NCI-H748 (cell line): ENCODE results near the gene PIGX.

ENCODE experiments used
- DNase-seq: peaks from one replicate; lab custom pipeline; 2025; ENCODE audit not compliant: unreplicated experiment; lab: John Stamatoyannopoulos, UW

Gene PIGX

GRCh38 chr3:196754091-196754981, 42.2 kb downstream of the PIGX start:
- DNase-seq: no peak

GRCh38 chr3:196756732-196757131, 44.6 kb downstream of the PIGX start:
- no peak for DNase-seq

- DNase-seq: no peak
Observed at GRCh38 chr3:196757876-196758739, 45.9 kb downstream of the PIGX start.

GRCh38 chr3:196763179-196763578, 51.0 kb downstream of the PIGX start:
- DNase-seq: no peak

GRCh38 chr3:196765454-196765853, 53.3 kb downstream of the PIGX start:
- no peak for DNase-seq

GRCh38 chr3:196771067-196771466, 58.9 kb downstream of the PIGX start:
- no peak for DNase-seq

GRCh38 chr3:196772102-196772501, 59.9 kb downstream of the PIGX start:
- no peak for DNase-seq

- no peak for DNase-seq
Observed at GRCh38 chr3:196772897-196773296, 60.7 kb downstream of the PIGX start.

GRCh38 chr3:196774191-196774820, 62.1 kb downstream of the PIGX start:
- no peak for DNase-seq

GRCh38 chr3:196774848-196775422, 62.8 kb downstream of the PIGX start:
- no peak for DNase-seq

- no peak for DNase-seq
Observed at GRCh38 chr3:196775938-196776337, 63.8 kb downstream of the PIGX start.

- no peak for DNase-seq
Observed at GRCh38 chr3:196777836-196778235, 65.7 kb downstream of the PIGX start.

GRCh38 chr3:196778755-196779154, 66.6 kb downstream of the PIGX start:
- no peak for DNase-seq

- no peak for DNase-seq
Observed at GRCh38 chr3:196782511-196782910, 70.3 kb downstream of the PIGX start.
